Breast epithelium (tissue), 4 donors: Measurements from ENCODE around the gene PARD3B. TPM values are rescaled to one million over a fixed set of nuclear protein-coding genes. Genes with fewer than 3 reads are reported as not detected.

Source experiments
- DNase-seq, 2 donors: peaks; one replicate each; pipeline ENCODE4 v3.0.0-alpha.2; 2019; ENCODE audit warnings: low spot score in 2 of 2
- H3K27ac ChIP-seq, 2 donors: fragments of 200-600 bp; sonication (generic) in 1 of 2; one replicate each; pipeline ENCODE4 v1.5.1; 2016 to 2019; ENCODE audit warnings: mild to moderate bottlenecking in 1 of 2
- H3K27me3 ChIP-seq, 2 donors: fragments of 200-600 bp; sonication (generic) in 1 of 2; one replicate each; pipeline versions ENCODE4 v1.5.1 to v1.6.0; 2017 to 2019; ENCODE audit warnings: control low read depth in 1 of 2, mild to moderate bottlenecking in 1 of 2
- H3K36me3 ChIP-seq: fragments of 200-600 bp; one replicate; pipeline ENCODE4 v1.5.1; 2019
- H3K4me1 ChIP-seq, 2 donors: fragments of 200-600 bp; sonication (generic); one replicate each; pipeline ENCODE4 v1.5.1; 2016 to 2019; ENCODE audit warnings: control low read depth in 1 of 2
- H3K4me3 ChIP-seq, 3 donors: fragments of 200-600 bp; sonication (generic); 1 replicate in 2 of 3; 2 replicates in 1 of 3; pipeline ENCODE4 v1.5.1; 2016 to 2019; ENCODE audit warnings: mild to moderate bottlenecking in 3 of 3, moderate library complexity in 2 of 3
- H3K9me3 ChIP-seq, 2 donors: fragments of 200-600 bp; sonication (generic) in 1 of 2; one replicate each; pipeline ENCODE4 v1.5.1; 2016 to 2019; ENCODE audit warnings: control low read depth in 1 of 2
- POLR2A ChIP-seq: fragments of 450-650 bp; IDR thresholded peaks from one replicate; pipeline ENCODE4 v1.6.1; 2016; ENCODE audit warnings: antibody characterized with exemption, mild to moderate bottlenecking, moderate library complexity
- POLR2AphosphoS5 ChIP-seq, 3 donors: sonication (generic); formaldehyde crosslinking; IDR thresholded peaks; one replicate each; pipeline ENCODE4 v1.6.1; 2017; ENCODE audit warnings: antibody characterized with exemption in 3 of 3
- intact Hi-C: fragments of 100-400 bp; cut with DNase I; formaldehyde crosslinking; loops from one replicate; pipeline ENCODE4 v1.15.1; 2023; ENCODE audit warnings: low total_unique reads
- total RNA-seq, 3 donors: library from RNA; depleted of rRNA; stranded (reverse); fragments of >200 nt; gene quantifications; one replicate each; pipeline ENCODE4 v1.1.0, GENCODE V29; 2016
- TF ChIP-seq, protein P1 (sequence below), 3 donors: fragments of 450-650 bp; IDR thresholded peaks; one replicate each; pipeline ENCODE4 v1.5.1; 2016 to 2017; ENCODE audit warnings: antibody characterized with exemption in 3 of 3, mild to moderate bottlenecking in 3 of 3, moderate library complexity in 3 of 3

Gene PARD3B
- total RNA-seq, 3 donors from 2014 or later = 24.6 to 66.2 (median 25.9) TPM

DNA sequence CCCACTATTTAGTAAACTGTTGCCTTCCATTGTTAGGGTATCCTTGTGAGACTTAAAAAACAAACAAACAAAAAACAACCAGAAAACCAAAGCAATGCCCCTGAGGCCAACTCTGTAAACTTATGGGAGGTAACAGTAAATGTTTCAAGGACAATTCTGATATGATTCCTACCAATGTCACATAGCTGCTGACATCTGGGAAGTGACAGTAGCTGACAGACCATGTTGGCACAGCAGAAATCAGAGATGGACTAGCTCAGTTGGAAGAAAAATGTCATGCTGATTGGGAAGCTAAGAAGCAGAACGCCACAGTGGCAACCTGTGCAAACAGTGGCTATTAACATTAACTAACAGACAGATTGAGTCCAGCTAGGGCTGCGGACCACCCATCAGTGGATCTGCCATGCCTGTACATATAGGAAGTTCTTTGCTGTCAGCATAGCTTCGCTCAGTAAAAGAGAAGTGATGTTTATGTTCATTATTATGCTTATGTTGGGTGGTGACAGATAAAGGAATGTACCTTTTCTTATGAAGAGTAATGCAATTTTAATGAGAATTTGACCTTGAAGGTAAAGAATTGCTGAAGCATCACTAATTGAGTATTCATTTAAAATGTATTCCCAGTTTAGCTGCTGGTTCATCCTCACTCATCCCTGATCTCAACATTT lies 180.6 kb downstream of the PARD3B start:
- TF ChIP-seq, protein P1, sequence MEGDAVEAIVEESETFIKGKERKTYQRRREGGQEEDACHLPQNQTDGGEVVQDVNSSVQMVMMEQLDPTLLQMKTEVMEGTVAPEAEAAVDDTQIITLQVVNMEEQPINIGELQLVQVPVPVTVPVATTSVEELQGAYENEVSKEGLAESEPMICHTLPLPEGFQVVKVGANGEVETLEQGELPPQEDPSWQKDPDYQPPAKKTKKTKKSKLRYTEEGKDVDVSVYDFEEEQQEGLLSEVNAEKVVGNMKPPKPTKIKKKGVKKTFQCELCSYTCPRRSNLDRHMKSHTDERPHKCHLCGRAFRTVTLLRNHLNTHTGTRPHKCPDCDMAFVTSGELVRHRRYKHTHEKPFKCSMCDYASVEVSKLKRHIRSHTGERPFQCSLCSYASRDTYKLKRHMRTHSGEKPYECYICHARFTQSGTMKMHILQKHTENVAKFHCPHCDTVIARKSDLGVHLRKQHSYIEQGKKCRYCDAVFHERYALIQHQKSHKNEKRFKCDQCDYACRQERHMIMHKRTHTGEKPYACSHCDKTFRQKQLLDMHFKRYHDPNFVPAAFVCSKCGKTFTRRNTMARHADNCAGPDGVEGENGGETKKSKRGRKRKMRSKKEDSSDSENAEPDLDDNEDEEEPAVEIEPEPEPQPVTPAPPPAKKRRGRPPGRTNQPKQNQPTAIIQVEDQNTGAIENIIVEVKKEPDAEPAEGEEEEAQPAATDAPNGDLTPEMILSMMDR (IDR thresholded peaks at IDR 0.05) = no peak
- no peak for TF ChIP-seq POLR2AphosphoS5 (IDR thresholded peaks at IDR 0.05)
- TF ChIP-seq POLR2A = no peak
- Histone ChIP-seq H3K4me3 (no peak overlapping the region), H3K27me3 (no peaks in the 10 kb centered on the region), H3K27ac (no peak overlapping the region), H3K9me3 (no peaks in the 10 kb centered on the region), H3K36me3 (no peaks in the 10 kb centered on the region), H3K4me1 (no peaks in the 10 kb centered on the region)
- intact Hi-C loops = loop anchor here (10.0 kb wide), 1 partner anchor 809 kb away; no protein-coding TSS in a partner anchor
- no peak for DNase-seq

DNA sequence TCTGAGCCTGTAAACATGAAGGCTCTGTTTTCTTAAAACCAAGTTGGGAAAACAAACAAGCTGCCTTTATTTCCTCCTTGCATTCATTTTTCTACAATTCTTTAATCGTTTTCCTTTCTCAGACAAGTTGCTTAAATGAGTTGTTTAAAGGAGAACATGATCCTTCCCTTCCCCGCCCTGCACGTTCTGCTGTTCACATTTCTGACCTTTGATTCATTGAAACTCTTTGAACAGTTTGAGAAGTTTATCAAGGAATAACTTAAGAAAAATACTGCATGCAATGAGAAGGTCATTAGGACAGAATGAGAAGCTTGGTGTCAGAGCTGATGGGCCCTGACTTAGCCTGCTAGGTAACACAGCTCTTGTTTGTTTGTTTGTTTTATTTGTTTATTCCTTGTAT lies 181.6 kb downstream of the PARD3B start:
- Histone ChIP-seq H3K27me3 (no peaks in the 10 kb centered on the region), H3K36me3 (no peaks in the 10 kb centered on the region), H3K9me3 (no peaks in the 10 kb centered on the region), H3K4me1 (no peaks in the 10 kb centered on the region), H3K27ac (no peak overlapping the region), H3K4me3 (no peak overlapping the region)
- DNase-seq = no peak
- intact Hi-C loops = loop anchor here (10.0 kb wide), 1 partner anchor 808 kb away; no protein-coding TSS in a partner anchor
- TF ChIP-seq, protein P1 (IDR thresholded peaks at IDR 0.05) = no peak
- no peak for TF ChIP-seq POLR2AphosphoS5 (IDR thresholded peaks at IDR 0.05)
- TF ChIP-seq POLR2A = no peak

DNA sequence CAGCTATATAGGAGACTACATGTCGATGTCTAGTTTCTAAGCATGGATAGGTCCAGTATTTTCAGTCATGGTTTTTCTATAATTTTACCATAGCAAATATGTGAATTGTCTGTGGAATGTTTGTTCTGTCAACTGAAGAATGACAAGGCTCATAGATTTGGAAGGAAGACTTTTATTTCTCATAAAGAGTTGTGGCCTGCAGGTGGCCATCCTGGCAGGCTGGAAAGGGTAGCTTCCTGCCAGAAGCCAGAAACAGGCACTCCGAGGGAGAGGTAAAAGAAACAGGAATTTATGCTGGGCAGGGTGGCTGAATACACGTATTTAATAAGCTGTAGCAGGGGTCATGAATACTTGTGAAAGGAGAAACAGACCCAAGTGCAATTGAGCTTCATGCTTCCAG lies 182.1 kb downstream of the PARD3B start:
- H3K4me3 ChIP-seq = no peak overlapping the region
- H3K27me3 ChIP-seq = no peaks in the 10 kb centered on the region
- TF ChIP-seq POLR2A = no peak
- TF ChIP-seq, protein P1 (IDR thresholded peaks at IDR 0.05) = no peak
- no peak for TF ChIP-seq POLR2AphosphoS5 (IDR thresholded peaks at IDR 0.05)
- no peak overlapping the region for H3K27ac ChIP-seq
- DNase-seq = no peak
- H3K36me3 ChIP-seq = no peaks in the 10 kb centered on the region
- H3K9me3 ChIP-seq = no peaks in the 10 kb centered on the region
- intact Hi-C loops = loop anchor here (10.0 kb wide), 1 partner anchor 807 kb away; no protein-coding TSS in a partner anchor
- H3K4me1 ChIP-seq = no peaks in the 10 kb centered on the region

DNA sequence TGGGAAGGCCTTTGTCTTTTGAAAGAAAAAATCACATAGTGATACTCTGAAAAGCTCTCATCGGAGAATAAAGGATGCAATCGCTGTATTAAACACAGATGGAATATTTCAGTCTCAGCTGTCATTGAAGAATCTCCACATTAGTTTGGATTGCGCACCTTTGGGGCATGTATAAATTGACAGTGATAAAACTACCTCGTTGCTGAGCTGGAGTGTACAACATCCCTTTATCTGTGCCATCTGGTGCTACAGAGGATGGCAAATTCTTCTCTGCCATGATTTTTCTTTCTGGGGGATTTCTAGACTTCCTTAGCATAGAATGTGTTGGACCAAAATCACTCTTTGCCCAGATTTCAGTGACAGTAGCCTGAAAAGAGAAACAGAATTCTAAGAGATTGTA lies 185.3 kb downstream of the PARD3B start:
- no peaks in the 10 kb centered on the region for H3K27me3 ChIP-seq
- H3K4me3 ChIP-seq = no peak overlapping the region
- TF ChIP-seq POLR2A = no peak
- no peak for TF ChIP-seq POLR2AphosphoS5 (IDR thresholded peaks at IDR 0.05)
- TF ChIP-seq, protein P1 (IDR thresholded peaks at IDR 0.05) = no peak
- H3K27ac ChIP-seq = no peak overlapping the region
- no peaks in the 10 kb centered on the region for H3K9me3 ChIP-seq
- no peak for DNase-seq
- no peaks in the 10 kb centered on the region for H3K4me1 ChIP-seq
- intact Hi-C loops = no loop called here
- no peaks in the 10 kb centered on the region for H3K36me3 ChIP-seq

DNA sequence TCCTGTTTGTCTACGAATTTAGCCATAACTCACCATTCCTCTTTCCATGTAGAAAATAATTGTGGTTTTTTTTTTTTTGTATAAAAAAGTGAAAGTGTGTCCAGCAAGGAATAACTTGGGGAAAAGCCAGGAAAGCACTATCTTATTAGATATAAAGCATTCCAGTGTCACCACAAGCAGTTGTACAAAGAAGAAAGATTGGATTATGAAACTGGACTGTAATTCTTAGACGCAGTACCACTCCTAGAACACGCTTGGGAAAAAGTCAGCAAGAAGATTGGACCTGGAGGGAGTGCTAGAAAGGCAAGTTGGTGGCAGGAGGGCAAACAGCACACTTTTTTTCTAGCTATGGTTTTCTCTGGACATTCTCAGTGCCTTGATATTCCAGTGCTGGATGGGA lies 186.7 kb downstream of the PARD3B start:
- Histone ChIP-seq H3K27ac (no peak overlapping the region), H3K36me3 (no peaks in the 10 kb centered on the region), H3K4me3 (no peak overlapping the region), H3K9me3 (peaks cover 0 to 3% of the 10 kb centered on the region in 2 donors), H3K4me1 (no peaks in the 10 kb centered on the region), H3K27me3 (no peaks in the 10 kb centered on the region)
- intact Hi-C loops = no loop called here
- DNase-seq = no peak
- TF ChIP-seq, protein P1 (IDR thresholded peaks at IDR 0.05) = no peak
- TF ChIP-seq POLR2A = no peak
- no peak for TF ChIP-seq POLR2AphosphoS5 (IDR thresholded peaks at IDR 0.05)
